HCT116 (cell line): Measurements from ENCODE around the gene PKNOX2. TPM values are rescaled to one million over a fixed set of nuclear protein-coding genes. Genes with fewer than 3 reads are reported as not detected.

Experiments
- ATAC-seq: fragments of 200-7000 bp; cut with Tn5 transposase; 2 replicates; pipeline ENCODE4 v1.9.1; 2020; ENCODE audit warnings: mild to moderate bottlenecking, moderate library complexity
- BruUV-seq: library from RNA; stranded (reverse); fragments of 400-500 nt; replicated peaks from 2 replicates; lab custom pipeline; 2021; lab: Mats Ljungman, UMichigan
- CTCF ChIA-PET: fragments of 300-600 bp; sonication (Branson Sonifier 250); formaldehyde crosslinking; loops from one replicate; lab custom pipeline; 2021; ENCODE audit warnings: antibody characterized with exemption; lab: Charles Lee
- POLR2A ChIA-PET: fragments of 300-600, 350-600 bp; sonication (Branson Sonifier 250); formaldehyde crosslinking; loops from one replicate; lab custom pipeline; 2021; ENCODE audit warnings: antibody characterized with exemption; lab: Charles Lee
- RAD21 ChIA-PET, 2 experiments: fragments of 300-600 bp; sonication (Branson Sonifier 250); formaldehyde crosslinking; loops; one replicate each; lab custom pipeline; 2023; ENCODE audit warnings: low total read pairs in 2 of 2; ENCODE audit not compliant: uncharacterized antibody in 2 of 2, unreplicated experiment in 2 of 2, low non-redundant PET in 1 of 2; lab: Charles Lee
- DNase-seq: peaks from one replicate; pipeline ENCODE4 v3.0.0-alpha.2; 2010; ENCODE audit warnings: low read depth, low spot score
- H2AFZ ChIP-seq: fragments of 200-600 bp; shearing (Covaris generic), sonication (generic); 2 replicates; pipeline ENCODE4 v1.6.1; 2017; ENCODE audit warnings: low read depth, mixed run types, mixed read lengths, antibody characterized with exemption, low read length; ENCODE audit not compliant: poor library complexity, severe bottlenecking
- H3K27ac ChIP-seq: 2 replicates; pipeline ENCODE4 v1.5.1; 2012; ENCODE audit warnings: low read depth, low read length
- H3K27me3 ChIP-seq: fragments of 200-600 bp; sonication (generic); 2 replicates; pipeline ENCODE4 v1.6.1; 2016; ENCODE audit warnings: mixed run types, low read length, mixed read lengths; ENCODE audit not compliant: insufficient read depth
- H3K36me3 ChIP-seq, 2 experiments: fragments of 200-500 bp in 1 of 2; fragments of 200-600 bp in 1 of 2; sonication (Bioruptor generic) in 1 of 2; sonication (generic) in 1 of 2; 2 replicates each; pipeline versions ENCODE4 v1.5.1 to v1.6.1; 2014 to 2016; ENCODE audit warnings: low read length in 2 of 2, inconsistent platforms in 1 of 2, mixed read lengths in 1 of 2, mixed run types in 1 of 2; ENCODE audit not compliant: insufficient read depth in 2 of 2, control insufficient read depth in 1 of 2
- H3K4me1 ChIP-seq, 2 experiments: fragments of 200-600 bp in 1 of 2; sonication (generic) in 1 of 2; 2 replicates each; pipeline versions ENCODE4 v1.5.1 to v1.6.1; 2012 to 2017; ENCODE audit warnings: low read length in 2 of 2, inconsistent platforms in 1 of 2, mild to moderate bottlenecking in 1 of 2, mixed read lengths in 1 of 2, mixed run types in 1 of 2, moderate library complexity in 1 of 2; ENCODE audit not compliant: insufficient read depth in 2 of 2, control insufficient read depth in 1 of 2
- H3K4me2 ChIP-seq: fragments of 200-600 bp; sonication (generic); 2 replicates; pipeline ENCODE4 v1.6.1; 2017; ENCODE audit warnings: mixed run types, low read length, mixed read lengths
- H3K4me3 ChIP-seq, 2 experiments: fragments of 200-600 bp in 1 of 2; sonication (generic) in 1 of 2; replicated peaks in 1 of 2; 2 replicates each; pipeline ENCODE4 v1.5.1; 2011 to 2016; ENCODE audit warnings: low read length in 2 of 2, control low read depth in 1 of 2, low read depth in 1 of 2, mild to moderate bottlenecking in 1 of 2, mixed read lengths in 1 of 2, mixed run types in 1 of 2
- H3K79me2 ChIP-seq: fragments of 200-600 bp; sonication (generic); 2 replicates; pipeline ENCODE4 v1.6.1; 2017; ENCODE audit warnings: mild to moderate bottlenecking, mixed run types, low read length, moderate library complexity, mixed read lengths; ENCODE audit not compliant: insufficient read depth
- H3K9ac ChIP-seq: fragments of 200-600 bp; sonication (generic); 2 replicates; pipeline ENCODE4 v1.6.1; 2016; ENCODE audit warnings: low read length, mixed read lengths
- H3K9me2 ChIP-seq: fragments of 200-600 bp; sonication (generic), shearing (Covaris generic); 2 replicates; pipeline ENCODE4 v1.6.1; 2017; ENCODE audit warnings: mixed run types, mild to moderate bottlenecking, moderate library complexity; ENCODE audit not compliant: insufficient read depth
- H3K9me3 ChIP-seq, 2 experiments: fragments of 200-500 bp in 1 of 2; fragments of 200-600 bp in 1 of 2; sonication (Bioruptor generic) in 1 of 2; sonication (generic) in 1 of 2; 2 replicates each; pipeline ENCODE4 v1.6.1; 2014 to 2017; ENCODE audit warnings: low read length in 2 of 2, mixed read lengths in 2 of 2, inconsistent platforms in 1 of 2, low read depth in 1 of 2, mild to moderate bottlenecking in 1 of 2, mixed run types in 1 of 2, moderate library complexity in 1 of 2; ENCODE audit not compliant: control insufficient read depth in 1 of 2, insufficient read depth in 1 of 2
- H4K20me1 ChIP-seq: fragments of 200-600 bp; sonication (generic), shearing (Covaris generic); 2 replicates; pipeline ENCODE4 v1.6.1; 2017; ENCODE audit warnings: mixed run types, mild to moderate bottlenecking, moderate library complexity; ENCODE audit not compliant: insufficient read depth
- CBX3 ChIP-seq: IDR thresholded peaks from 2 replicates; pipeline ENCODE4 v1.6.1; 2012; ENCODE audit warnings: low read depth
- EGR1 ChIP-seq: IDR thresholded peaks from 2 replicates; pipeline ENCODE4 v1.6.1; 2012; ENCODE audit warnings: low read depth
- ELF1 ChIP-seq: IDR thresholded peaks from 2 replicates; pipeline ENCODE4 v1.6.1; 2012; ENCODE audit warnings: low read depth, borderline replicate concordance
- SRF ChIP-seq: IDR thresholded peaks from 2 replicates; pipeline ENCODE4 v1.6.1; 2012; ENCODE audit warnings: low read depth
- TCF7L2 ChIP-seq: IDR thresholded peaks from 2 replicates; pipeline ENCODE4 v1.7.0; 2011; ENCODE audit warnings: borderline replicate concordance, inconsistent platforms; ENCODE audit not compliant: insufficient read depth, insufficient read length; ENCODE audit errors: extremely low read depth
- ZBTB33 ChIP-seq: IDR thresholded peaks from 2 replicates; pipeline ENCODE4 v1.6.1; 2011; ENCODE audit warnings: mild to moderate bottlenecking, low read length, moderate library complexity; ENCODE audit not compliant: insufficient replicate concordance; ENCODE audit errors: extremely low read depth
- intact Hi-C: fragments of 100-400 bp; cut with micrococcal nuclease; formaldehyde crosslinking; loops from 2 replicates; pipeline ENCODE4 v1.10.0; 2022
- total RNA-seq: library from RNA; stranded (reverse); gene quantifications from one replicate; pipeline ENCODE4 v1.2.1, GENCODE V29; 2021; ENCODE audit not compliant: unreplicated experiment

Gene PKNOX2
- total RNA-seq, 1 experiment from 2014 or later = 0.20 TPM

- ATAC-seq = no peak
- Histone ChIP-seq H3K9ac (no peak overlapping the region), H3K27me3 (peaks cover 32% of the 10 kb centered on the region), H2AFZ (no peak overlapping the region), H3K79me2 (no peaks in the 10 kb centered on the region), H3K27ac (no peak overlapping the region), H4K20me1 (no peaks in the 10 kb centered on the region), H3K4me1 (no peaks in the 10 kb centered on the region), H3K9me2 (no peaks in the 10 kb centered on the region), H3K4me2 (no peak overlapping the region), H3K36me3 (no peaks in the 10 kb centered on the region), H3K9me3 (no peaks in the 10 kb centered on the region), H3K4me3 (no peak overlapping the region)
- ChIA-PET POLR2A (no interaction called here), CTCF (no interaction called here), RAD21 (no interaction called here)
- intact Hi-C loops = no loop called here
- no peak for DNase-seq
- BruUV-seq = no TSS peak
- TF ChIP-seq ZBTB33 = no peak
- no peak for TF ChIP-seq CBX3
- TF ChIP-seq ELF1 = no peak
- no peak for TF ChIP-seq EGR1
- TF ChIP-seq TCF7L2 = no peak
- no peak for TF ChIP-seq SRF
- TF ChIP-seq, all 23 proteins: peak for 0
These were observed 123.1 kb downstream of the PKNOX2 start for GRCh38 chr11:125287491-125288210.
